Measurements from ENCODE around the gene SLC16A3. TPM values are rescaled to one million over a fixed set of nuclear protein-coding genes. Genes with fewer than 3 reads are reported as not detected.

Gene SLC16A3
- total and polyA plus RNA-seq, 4 donors, result 1.1 to 10.5 (median 8.8) TPM

DNA sequence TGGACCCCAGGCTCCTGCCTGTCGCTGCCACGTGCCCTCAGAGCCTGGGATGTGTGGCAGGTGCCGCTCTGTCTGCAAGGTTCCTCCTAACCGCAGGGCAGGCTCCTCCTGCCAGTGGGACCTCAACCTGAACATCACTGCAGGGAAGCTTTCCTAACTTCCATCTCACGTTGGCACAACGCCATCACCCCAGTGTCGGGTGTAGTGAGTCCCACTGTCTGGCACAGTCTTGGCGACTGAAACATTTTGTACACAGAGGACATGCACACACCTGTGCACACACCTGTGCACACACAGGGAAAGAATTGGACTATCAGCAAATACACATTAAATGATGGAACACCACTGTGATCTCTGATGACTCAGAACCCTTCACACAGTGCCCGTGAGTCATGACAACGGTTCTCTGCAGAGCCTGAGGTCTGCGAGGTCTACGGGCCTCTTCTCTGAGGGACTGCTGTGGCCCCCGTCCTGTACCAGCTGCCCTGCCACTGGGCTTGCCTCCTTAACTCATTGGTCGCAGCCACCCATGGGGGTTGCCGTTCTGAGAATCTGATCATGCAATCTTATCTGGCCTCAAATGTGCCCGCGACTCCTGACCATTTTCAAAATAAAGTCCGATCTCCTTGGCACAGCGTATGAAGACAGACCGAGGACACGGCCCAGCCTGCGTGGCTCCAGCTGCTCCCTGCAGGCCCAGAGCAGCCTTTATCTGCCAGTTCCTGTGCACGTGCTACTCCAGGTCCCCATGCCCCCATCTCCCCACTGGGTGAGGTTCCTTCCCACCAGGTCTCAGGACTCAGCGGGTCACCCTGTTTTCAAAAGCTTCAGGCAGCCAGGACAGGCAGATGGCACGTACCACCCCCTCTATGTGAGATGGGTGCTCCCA, 23.8 kb upstream of the SLC16A3 start:
- H3K36me3 ChIP-seq (ENCODE audit: control insufficient read depth in 4 of 4, insufficient read depth in 3 of 4, low read depth in 1 of 4, low read length in 3 of 4), result no peaks in the 10 kb centered on the region
- no peak for TF ChIP-seq HNF4G (IDR thresholded peaks at IDR 0.05)
- TF ChIP-seq GABPA (IDR thresholded peaks at IDR 0.05 in 1 of 2, conservative IDR thresholded peaks at IDR 0.05 in 1 of 2), result no peak
- TF ChIP-seq, protein P1, sequence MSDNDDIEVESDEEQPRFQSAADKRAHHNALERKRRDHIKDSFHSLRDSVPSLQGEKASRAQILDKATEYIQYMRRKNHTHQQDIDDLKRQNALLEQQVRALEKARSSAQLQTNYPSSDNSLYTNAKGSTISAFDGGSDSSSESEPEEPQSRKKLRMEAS (IDR thresholded peaks at IDR 0.05), result no peak
- TF ChIP-seq, protein P2, sequence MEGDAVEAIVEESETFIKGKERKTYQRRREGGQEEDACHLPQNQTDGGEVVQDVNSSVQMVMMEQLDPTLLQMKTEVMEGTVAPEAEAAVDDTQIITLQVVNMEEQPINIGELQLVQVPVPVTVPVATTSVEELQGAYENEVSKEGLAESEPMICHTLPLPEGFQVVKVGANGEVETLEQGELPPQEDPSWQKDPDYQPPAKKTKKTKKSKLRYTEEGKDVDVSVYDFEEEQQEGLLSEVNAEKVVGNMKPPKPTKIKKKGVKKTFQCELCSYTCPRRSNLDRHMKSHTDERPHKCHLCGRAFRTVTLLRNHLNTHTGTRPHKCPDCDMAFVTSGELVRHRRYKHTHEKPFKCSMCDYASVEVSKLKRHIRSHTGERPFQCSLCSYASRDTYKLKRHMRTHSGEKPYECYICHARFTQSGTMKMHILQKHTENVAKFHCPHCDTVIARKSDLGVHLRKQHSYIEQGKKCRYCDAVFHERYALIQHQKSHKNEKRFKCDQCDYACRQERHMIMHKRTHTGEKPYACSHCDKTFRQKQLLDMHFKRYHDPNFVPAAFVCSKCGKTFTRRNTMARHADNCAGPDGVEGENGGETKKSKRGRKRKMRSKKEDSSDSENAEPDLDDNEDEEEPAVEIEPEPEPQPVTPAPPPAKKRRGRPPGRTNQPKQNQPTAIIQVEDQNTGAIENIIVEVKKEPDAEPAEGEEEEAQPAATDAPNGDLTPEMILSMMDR (IDR thresholded peaks at IDR 0.05; ENCODE audit: low read depth, low read length, missing input control), result no peak
- TF ChIP-seq, protein P3, sequence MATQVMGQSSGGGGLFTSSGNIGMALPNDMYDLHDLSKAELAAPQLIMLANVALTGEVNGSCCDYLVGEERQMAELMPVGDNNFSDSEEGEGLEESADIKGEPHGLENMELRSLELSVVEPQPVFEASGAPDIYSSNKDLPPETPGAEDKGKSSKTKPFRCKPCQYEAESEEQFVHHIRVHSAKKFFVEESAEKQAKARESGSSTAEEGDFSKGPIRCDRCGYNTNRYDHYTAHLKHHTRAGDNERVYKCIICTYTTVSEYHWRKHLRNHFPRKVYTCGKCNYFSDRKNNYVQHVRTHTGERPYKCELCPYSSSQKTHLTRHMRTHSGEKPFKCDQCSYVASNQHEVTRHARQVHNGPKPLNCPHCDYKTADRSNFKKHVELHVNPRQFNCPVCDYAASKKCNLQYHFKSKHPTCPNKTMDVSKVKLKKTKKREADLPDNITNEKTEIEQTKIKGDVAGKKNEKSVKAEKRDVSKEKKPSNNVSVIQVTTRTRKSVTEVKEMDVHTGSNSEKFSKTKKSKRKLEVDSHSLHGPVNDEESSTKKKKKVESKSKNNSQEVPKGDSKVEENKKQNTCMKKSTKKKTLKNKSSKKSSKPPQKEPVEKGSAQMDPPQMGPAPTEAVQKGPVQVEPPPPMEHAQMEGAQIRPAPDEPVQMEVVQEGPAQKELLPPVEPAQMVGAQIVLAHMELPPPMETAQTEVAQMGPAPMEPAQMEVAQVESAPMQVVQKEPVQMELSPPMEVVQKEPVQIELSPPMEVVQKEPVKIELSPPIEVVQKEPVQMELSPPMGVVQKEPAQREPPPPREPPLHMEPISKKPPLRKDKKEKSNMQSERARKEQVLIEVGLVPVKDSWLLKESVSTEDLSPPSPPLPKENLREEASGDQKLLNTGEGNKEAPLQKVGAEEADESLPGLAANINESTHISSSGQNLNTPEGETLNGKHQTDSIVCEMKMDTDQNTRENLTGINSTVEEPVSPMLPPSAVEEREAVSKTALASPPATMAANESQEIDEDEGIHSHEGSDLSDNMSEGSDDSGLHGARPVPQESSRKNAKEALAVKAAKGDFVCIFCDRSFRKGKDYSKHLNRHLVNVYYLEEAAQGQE (IDR thresholded peaks at IDR 0.05), result no peak
- TF ChIP-seq, protein P4, sequence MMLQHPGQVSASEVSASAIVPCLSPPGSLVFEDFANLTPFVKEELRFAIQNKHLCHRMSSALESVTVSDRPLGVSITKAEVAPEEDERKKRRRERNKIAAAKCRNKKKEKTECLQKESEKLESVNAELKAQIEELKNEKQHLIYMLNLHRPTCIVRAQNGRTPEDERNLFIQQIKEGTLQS (IDR thresholded peaks at IDR 0.05), result no peak
- TF ChIP-seq RXRA (IDR thresholded peaks at IDR 0.05), result no peak
- TF ChIP-seq FOXA2 (IDR thresholded peaks at IDR 0.05), result no peak
- TF ChIP-seq NR2F2 (IDR thresholded peaks at IDR 0.05), result no peak
- no peak for TF ChIP-seq HNF4A (conservative IDR thresholded peaks at IDR 0.05)
- TF ChIP-seq, protein P5, sequence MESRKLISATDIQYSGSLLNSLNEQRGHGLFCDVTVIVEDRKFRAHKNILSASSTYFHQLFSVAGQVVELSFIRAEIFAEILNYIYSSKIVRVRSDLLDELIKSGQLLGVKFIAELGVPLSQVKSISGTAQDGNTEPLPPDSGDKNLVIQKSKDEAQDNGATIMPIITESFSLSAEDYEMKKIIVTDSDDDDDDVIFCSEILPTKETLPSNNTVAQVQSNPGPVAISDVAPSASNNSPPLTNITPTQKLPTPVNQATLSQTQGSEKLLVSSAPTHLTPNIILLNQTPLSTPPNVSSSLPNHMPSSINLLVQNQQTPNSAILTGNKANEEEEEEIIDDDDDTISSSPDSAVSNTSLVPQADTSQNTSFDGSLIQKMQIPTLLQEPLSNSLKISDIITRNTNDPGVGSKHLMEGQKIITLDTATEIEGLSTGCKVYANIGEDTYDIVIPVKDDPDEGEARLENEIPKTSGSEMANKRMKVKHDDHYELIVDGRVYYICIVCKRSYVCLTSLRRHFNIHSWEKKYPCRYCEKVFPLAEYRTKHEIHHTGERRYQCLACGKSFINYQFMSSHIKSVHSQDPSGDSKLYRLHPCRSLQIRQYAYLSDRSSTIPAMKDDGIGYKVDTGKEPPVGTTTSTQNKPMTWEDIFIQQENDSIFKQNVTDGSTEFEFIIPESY (IDR thresholded peaks at IDR 0.05), result no peak
- no peak for TF ChIP-seq FOXA1 (IDR thresholded peaks at IDR 0.05)
- no peak for TF ChIP-seq JUND (IDR thresholded peaks at IDR 0.05)
- no peak for TF ChIP-seq RAD21 (IDR thresholded peaks at IDR 0.05)
- TF ChIP-seq TAF1 (conservative IDR thresholded peaks at IDR 0.05), result no peak
- H3K4me3 ChIP-seq (ENCODE audit: low read depth in 1 of 3, low read length in 3 of 3), result no peak overlapping the region
- H3K27me3 ChIP-seq (ENCODE audit: control insufficient read depth in 4 of 4, insufficient read depth in 4 of 4, low read length in 3 of 4), result no peaks in the 10 kb centered on the region
- no peak overlapping the region for H3K9ac ChIP-seq (ENCODE audit: low read depth in 1 of 2, low read length in 2 of 2)
- H3K27ac ChIP-seq (ENCODE audit: low read depth in 1 of 2, low read length in 2 of 2), result no peak overlapping the region
- H3K9me3 ChIP-seq (ENCODE audit: control insufficient read depth in 4 of 4, low read length in 3 of 4), result no peaks in the 10 kb centered on the region
- DNase-seq (ENCODE audit: low spot score), result no peak
- peaks cover 0 to 5% (median 2%) of the 10 kb centered on the region in 4 donors for H3K4me1 ChIP-seq (ENCODE audit: control insufficient read depth in 4 of 4, insufficient read depth in 4 of 4, low read length in 3 of 4)
- WGBS, result 75% methylated on average over 25 of the region's 25 CpGs
